Erythroblast (primary cell): Measurements from ENCODE around the gene CNBD2.

Experiments
- GATA1 ChIP-seq: IDR thresholded peaks from 2 replicates; pipeline ENCODE4 v1.6.1; 2011; ENCODE audit warnings: low read depth, mild to moderate bottlenecking, control low read depth, low read length, moderate library complexity
- POLR2A ChIP-seq: IDR thresholded peaks from 2 replicates; pipeline ENCODE4 v1.6.1; 2011; ENCODE audit warnings: mild to moderate bottlenecking, low read length

DNA sequence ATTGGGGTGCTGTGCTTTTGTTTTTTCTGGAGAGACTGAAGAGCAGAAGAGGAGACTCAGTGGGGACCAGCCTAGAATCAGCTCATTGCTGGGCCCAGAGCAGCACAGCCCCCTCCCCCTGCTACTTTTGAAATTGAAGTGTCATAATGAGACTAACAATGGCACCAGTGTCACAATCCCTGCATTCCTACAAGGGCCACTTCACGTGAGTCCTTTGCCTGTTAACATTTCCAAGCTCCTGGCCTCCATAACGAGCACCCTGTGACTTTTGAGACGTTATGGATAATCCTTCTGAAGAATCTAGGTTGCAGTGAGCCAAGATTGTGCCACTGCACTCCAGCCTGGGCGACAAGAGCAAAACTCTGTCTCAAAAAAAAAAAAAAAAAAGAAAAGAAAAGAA lies 41.7 kb downstream of the CNBD2 start:
- TF ChIP-seq POLR2A, result no peak
- TF ChIP-seq GATA1, result no peak
